Heart right ventricle (tissue), 16 donors: ENCODE results near the gene MEGF11. TPM values are rescaled to one million over a fixed set of nuclear protein-coding genes. Genes with fewer than 3 reads are reported as not detected.

Experiments
- ATAC-seq, 8 donors: fragments of 200-7000 bp; cut with Tn5 transposase; one replicate each; pipeline ENCODE4 v1.9.1; 2020; ENCODE audit warnings: mild to moderate bottlenecking in 8 of 8, moderate library complexity in 8 of 8, moderate number of reproducible peaks in 1 of 8
- DNase-seq, 2 donors: peaks; one replicate each; pipeline ENCODE4 v3.0.0-alpha.2; 2020
- H3K27ac ChIP-seq, 10 donors: fragments of 200-600 bp; sonication (generic) in 2 of 10; one replicate each; pipeline versions ENCODE4 v1.5.0 to v1.8.0; 2020 to 2022; ENCODE audit warnings: mild to moderate bottlenecking in 3 of 10
- H3K27me3 ChIP-seq, 7 donors: fragments of 200-600 bp; one replicate each; pipeline ENCODE4 v1.8.0; 2021 to 2022; ENCODE audit warnings: mild to moderate bottlenecking in 2 of 7
- H3K36me3 ChIP-seq, 9 donors: fragments of 200-600 bp; sonication (generic) in 1 of 9; one replicate each; pipeline versions ENCODE4 v1.5.0 to v1.8.0; 2020 to 2022; ENCODE audit warnings: mild to moderate bottlenecking in 2 of 9
- H3K4me1 ChIP-seq, 9 donors: fragments of 200-600 bp; sonication (generic) in 1 of 9; one replicate each; pipeline versions ENCODE4 v1.5.0 to v1.8.0; 2020 to 2022; ENCODE audit warnings: mild to moderate bottlenecking in 4 of 9
- H3K4me3 ChIP-seq, 10 donors: fragments of 200-600 bp; sonication (generic) in 2 of 10; one replicate each; pipeline versions ENCODE4 v1.5.0 to v1.8.0; 2020 to 2022; ENCODE audit warnings: mild to moderate bottlenecking in 7 of 10, moderate library complexity in 2 of 10
- H3K9me3 ChIP-seq, 11 donors: fragments of 200-600 bp in 10 of 11; sonication (generic) in 2 of 11; one replicate each; pipeline versions ENCODE4 v1.5.0 to v1.8.0; 2013 to 2022; ENCODE audit warnings: mild to moderate bottlenecking in 2 of 11, control low read depth in 1 of 11, moderate library complexity in 1 of 11
- WGBS, 2 donors: extraction: QIAGEN DNeasy Blood & Tissue Kit; methylation state at CpG; one replicate each; pipeline ENCODE4 v1.1.7; 2013; ENCODE audit warnings: inconsistent platforms in 1 of 2; 5-methylcytosine and 5-hydroxymethylcytosine counted together
- intact Hi-C, 10 donors: fragments of 100-400 bp; cut with DNase I; formaldehyde crosslinking; loops; one replicate each; pipeline versions ENCODE4 v1.11.1 to v1.14.2; 2022
- polyA plus RNA-seq, 2 donors: library from polyadenylated mRNA; stranded (reverse); fragments of 200-250 nt; gene quantifications; one replicate each; pipeline ENCODE4 v1.2.3, GENCODE V29; 2013
- total RNA-seq, 10 donors: library from RNA; stranded (reverse); fragmentation: NEBNext Ultra II Directional in 3 of 10; extraction: Animal tissue kit (Norgen Biotek cat#: 25700) in 3 of 10; gene quantifications; one replicate each; pipeline versions ENCODE4 v1.2.1 to v1.2.4, GENCODE V29; 2021 to 2023
- TF ChIP-seq, protein P1 (sequence below), 9 donors: fragments of 200-600 bp; sonication (generic) in 2 of 9; IDR thresholded peaks; one replicate each; pipeline versions ENCODE4 v1.5.0 to v1.8.0; 2021 to 2022; ENCODE audit warnings: antibody characterized with exemption in 9 of 9, mild to moderate bottlenecking in 5 of 9, moderate library complexity in 1 of 9
- donor health status: Arrhythmogenic right ventricular cardiomyopathy.
- donor health status: ischemic (EF 13 %, LVEDD 7.1; RV severe dilation, severe dysfunction).
- donor health status: healthy with polysubstance abuse.
- donor health status: DM: no; HTN: yes; CAD: no.
- donor health status: DM: no; HTN: no; CAD: no.
- donor health status: ischemic (EF 25% LVEDD 6.9; RV normal size, moderate dysfunction).
- donor health status: ischemic (EF 25% LVEDD 5.7; RV mildly dilated, moderate dysfunction).
- donor health status: healthy.
- donor health status: DM: yes; HTN: yes; CAD: no.
- donor health status: Ischemic cardiomyopathy.
- donor health status: ischemic (EF 35%, LVEDD 5.7; RV mildly dilated, moderate dysfunction).
- donor health status: nonischemic (EF 11% LVEDD 7.7; RV severe dilation, severe dysfunction).
- donor health status: DM: yes; HTN: yes; CAD: no.
- donor health status: PGD.
- donor health status: ischemic (EF 29% LVEDD 5.4; RV normal size, mild dysfunction).
- donor health status: nonischemic (EF 23%, LVEDD 6.1; RV moderate dilation, normal function).

MEGF11 gene
- total and polyA plus RNA-seq, 12 donors: 0.03 TPM; not detected in 11

DNA sequence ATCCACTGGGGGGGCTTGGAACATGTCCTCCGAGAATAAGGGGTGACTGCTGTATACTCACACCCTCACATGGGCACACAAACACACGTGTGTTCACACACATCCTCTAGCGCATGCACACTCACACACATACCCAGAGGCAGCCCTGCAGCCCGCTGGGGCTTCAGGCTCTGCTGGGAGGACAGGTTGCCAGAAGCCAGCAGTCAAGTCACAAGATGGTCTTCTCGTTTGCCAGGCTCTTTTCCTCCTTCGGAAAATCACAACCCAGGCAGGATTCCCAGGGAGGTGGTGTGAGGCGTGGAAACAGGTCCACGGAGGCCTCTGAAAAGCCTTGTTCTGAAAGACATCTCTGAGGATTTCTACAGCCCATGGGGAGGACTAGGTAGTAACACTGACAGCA lies 26.8 kb downstream of the MEGF11 start:
- TF ChIP-seq, protein P1, sequence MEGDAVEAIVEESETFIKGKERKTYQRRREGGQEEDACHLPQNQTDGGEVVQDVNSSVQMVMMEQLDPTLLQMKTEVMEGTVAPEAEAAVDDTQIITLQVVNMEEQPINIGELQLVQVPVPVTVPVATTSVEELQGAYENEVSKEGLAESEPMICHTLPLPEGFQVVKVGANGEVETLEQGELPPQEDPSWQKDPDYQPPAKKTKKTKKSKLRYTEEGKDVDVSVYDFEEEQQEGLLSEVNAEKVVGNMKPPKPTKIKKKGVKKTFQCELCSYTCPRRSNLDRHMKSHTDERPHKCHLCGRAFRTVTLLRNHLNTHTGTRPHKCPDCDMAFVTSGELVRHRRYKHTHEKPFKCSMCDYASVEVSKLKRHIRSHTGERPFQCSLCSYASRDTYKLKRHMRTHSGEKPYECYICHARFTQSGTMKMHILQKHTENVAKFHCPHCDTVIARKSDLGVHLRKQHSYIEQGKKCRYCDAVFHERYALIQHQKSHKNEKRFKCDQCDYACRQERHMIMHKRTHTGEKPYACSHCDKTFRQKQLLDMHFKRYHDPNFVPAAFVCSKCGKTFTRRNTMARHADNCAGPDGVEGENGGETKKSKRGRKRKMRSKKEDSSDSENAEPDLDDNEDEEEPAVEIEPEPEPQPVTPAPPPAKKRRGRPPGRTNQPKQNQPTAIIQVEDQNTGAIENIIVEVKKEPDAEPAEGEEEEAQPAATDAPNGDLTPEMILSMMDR (IDR thresholded peaks at IDR 0.05): no peak
- peaks cover 0 to 29% (median 0%) of the 10 kb centered on the region in 7 donors for H3K27me3 ChIP-seq
- H3K9me3 ChIP-seq: no peaks in the 10 kb centered on the region
- no peaks in the 10 kb centered on the region for H3K4me1 ChIP-seq
- 80 to 81% methylated on average over 8 of the region's 8 CpGs for WGBS, 2 donors
- intact Hi-C loops: no loop called here
- no peak overlapping the region for H3K4me3 ChIP-seq
- H3K36me3 ChIP-seq: no peaks in the 10 kb centered on the region
- DNase-seq (no peak), ATAC-seq (no peak)
- H3K27ac ChIP-seq: no peak overlapping the region

DNA sequence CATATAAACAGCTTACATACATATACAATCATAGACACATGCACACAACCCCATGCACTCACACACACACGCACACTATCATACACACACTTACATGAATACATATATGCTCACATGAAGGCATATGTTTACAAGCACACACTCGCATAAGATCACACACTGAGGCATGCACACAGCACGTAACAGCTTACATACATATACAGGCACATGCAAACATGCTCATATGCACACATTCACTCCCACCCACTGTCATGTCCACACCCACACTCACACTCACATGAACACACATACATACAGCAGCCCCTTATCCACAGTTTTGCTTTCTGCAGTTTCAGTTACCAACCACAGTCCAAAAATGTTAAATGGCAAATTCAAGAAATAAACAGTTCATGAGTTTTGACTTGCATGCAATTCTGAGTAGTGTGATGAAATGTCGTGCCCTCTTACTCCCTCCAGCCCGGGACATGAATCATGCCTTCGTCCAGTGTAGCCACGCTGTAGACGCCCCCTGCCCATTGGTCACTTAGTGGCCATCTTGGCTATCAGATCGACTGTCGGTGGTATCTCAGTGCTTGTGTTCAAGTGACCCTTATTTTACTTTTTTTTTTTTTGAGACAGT lies 27.8 kb downstream of the MEGF11 start:
- 89 to 90% methylated on average over 10 of the region's 10 CpGs for WGBS, 2 donors
- ATAC-seq (no peak), DNase-seq (no peak)
- intact Hi-C loops: no loop called here
- Histone ChIP-seq H3K9me3 (no peaks in the 10 kb centered on the region), H3K4me3 (no peak overlapping the region), H3K27ac (no peak overlapping the region), H3K27me3 (peaks cover 0 to 30% (median 0%) of the 10 kb centered on the region in 7 donors), H3K4me1 (peaks cover 0 to 3% (median 0%) of the 10 kb centered on the region in 9 donors), H3K36me3 (no peaks in the 10 kb centered on the region)
- TF ChIP-seq, protein P1 (IDR thresholded peaks at IDR 0.05): no peak

DNA sequence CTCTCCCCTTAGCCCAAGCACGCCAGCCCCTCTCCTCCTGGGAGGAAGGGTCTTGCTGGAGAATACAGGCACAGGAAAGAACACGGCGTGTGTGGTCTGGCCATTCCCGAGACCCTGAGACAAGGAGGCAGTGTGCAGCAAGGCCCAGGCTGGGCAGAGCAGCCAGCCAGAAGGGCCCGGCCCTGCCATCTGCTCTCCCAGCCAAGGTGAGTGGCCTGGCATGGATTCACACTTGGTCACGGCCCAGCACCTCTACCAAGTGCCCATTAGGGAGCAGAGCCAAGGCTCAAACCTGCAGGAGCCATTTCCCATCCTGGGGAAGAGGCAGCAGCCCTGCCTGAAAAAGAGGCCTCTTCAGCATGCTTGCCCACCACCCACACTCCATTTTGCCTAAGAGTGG lies 28.6 kb downstream of the MEGF11 start:
- Histone ChIP-seq H3K36me3 (no peaks in the 10 kb centered on the region), H3K27me3 (peaks cover 0 to 28% (median 0%) of the 10 kb centered on the region in 7 donors), H3K4me1 (peaks cover 0 to 3% (median 0%) of the 10 kb centered on the region in 9 donors), H3K27ac (no peak overlapping the region), H3K9me3 (no peaks in the 10 kb centered on the region), H3K4me3 (no peak overlapping the region)
- no peak for ATAC-seq
- TF ChIP-seq, protein P1 (IDR thresholded peaks at IDR 0.05): no peak
- no peak for DNase-seq
- intact Hi-C loops: no loop called here
- 78 to 83% methylated on average over 6 of the region's 6 CpGs for WGBS, 2 donors

DNA sequence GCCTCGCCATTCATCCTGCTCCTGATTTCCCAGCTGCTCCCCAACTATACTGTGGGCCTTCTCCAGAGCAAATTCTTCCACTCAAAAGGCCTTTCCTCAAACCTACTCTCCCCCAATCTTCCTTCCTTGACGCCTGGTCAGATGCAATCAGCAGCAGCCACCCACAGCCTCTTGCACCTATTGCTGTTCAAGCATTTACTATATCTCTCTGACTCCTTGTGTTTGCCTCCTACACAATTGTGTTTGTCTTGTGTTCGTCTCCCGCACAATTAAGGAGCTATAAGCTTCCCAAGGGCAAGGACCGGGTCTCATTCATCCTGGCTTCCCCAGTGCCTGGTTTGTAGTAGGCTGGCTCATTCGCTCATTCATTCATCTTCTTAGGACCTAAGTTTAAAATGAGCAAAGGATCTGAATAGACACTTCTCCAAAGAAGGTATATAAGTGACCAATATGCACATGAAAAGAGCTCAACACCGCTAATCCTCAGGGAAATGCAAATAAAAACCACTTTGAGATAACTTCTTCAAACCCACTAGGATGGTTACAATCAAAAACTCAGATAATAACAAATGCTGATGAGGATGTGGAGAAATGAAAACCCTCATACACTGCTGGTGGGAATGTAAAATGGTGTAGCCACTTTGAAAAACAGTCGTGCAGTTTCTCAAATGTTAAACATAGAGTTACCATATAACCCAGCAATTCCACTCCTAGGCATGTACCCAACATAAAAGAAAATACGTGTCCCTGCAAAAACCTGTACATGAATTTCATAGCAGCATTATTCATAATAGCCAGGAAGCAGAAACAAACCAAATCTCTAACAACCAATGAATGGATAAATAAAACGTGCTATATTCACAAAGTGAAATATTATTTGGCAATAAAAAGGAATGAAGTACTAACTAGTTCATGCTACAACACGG lies 31.0 kb downstream of the MEGF11 start:
- intact Hi-C loops: no loop called here
- TF ChIP-seq, protein P1 (IDR thresholded peaks at IDR 0.05): no peak
- peaks cover 0 to 28% (median 0%) of the 10 kb centered on the region in 7 donors for H3K27me3 ChIP-seq
- peaks cover 0 to 3% (median 0%) of the 10 kb centered on the region in 9 donors for H3K4me1 ChIP-seq
- no peak overlapping the region for H3K4me3 ChIP-seq
- H3K9me3 ChIP-seq: no peaks in the 10 kb centered on the region
- no peak for DNase-seq
- no peak overlapping the region for H3K27ac ChIP-seq
- H3K36me3 ChIP-seq: no peaks in the 10 kb centered on the region
- 79 to 88% methylated on average over 11 of the region's 11 CpGs for WGBS, 2 donors
- no peak for ATAC-seq
